Loucy (cell line): ENCODE measurements around the gene TFAM.

Experiments
- EZH2phosphoT487 ChIP-seq: fragments of 200-600 bp; IDR thresholded peaks from 2 replicates; pipeline ENCODE4 v1.6.1; 2018; ENCODE audit warnings: antibody characterized with exemption, mild to moderate bottlenecking, moderate library complexity, borderline replicate concordance
- TF ChIP-seq, protein P1 (sequence below): fragments of 200-600 bp; sonication (generic); conservative IDR thresholded peaks from 2 replicates; pipeline ENCODE4 v1.5.1; 2014; ENCODE audit warnings: mild to moderate bottlenecking, antibody characterized with exemption, low read length

DNA sequence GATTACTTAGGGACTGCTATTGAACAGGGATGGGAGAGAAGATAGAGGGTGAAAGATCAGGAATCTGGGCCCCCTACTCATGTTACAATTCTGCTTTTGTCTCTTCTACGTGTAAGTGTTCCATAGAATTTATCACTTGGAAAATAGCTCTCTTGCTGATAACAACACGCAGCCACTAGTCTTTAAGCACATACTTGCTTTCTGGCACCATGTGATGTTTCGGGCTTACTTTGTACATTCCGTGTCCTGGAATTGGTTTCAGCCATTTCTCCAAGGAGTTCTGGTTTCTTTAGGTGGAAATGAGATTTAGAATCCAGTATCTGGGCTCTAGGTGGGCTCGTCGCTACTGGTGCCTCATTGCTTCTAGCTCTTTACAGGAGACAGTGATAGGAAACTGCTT, 59.7 kb downstream of the TFAM start:
- TF ChIP-seq EZH2phosphoT487: no peak
- TF ChIP-seq, protein P1, sequence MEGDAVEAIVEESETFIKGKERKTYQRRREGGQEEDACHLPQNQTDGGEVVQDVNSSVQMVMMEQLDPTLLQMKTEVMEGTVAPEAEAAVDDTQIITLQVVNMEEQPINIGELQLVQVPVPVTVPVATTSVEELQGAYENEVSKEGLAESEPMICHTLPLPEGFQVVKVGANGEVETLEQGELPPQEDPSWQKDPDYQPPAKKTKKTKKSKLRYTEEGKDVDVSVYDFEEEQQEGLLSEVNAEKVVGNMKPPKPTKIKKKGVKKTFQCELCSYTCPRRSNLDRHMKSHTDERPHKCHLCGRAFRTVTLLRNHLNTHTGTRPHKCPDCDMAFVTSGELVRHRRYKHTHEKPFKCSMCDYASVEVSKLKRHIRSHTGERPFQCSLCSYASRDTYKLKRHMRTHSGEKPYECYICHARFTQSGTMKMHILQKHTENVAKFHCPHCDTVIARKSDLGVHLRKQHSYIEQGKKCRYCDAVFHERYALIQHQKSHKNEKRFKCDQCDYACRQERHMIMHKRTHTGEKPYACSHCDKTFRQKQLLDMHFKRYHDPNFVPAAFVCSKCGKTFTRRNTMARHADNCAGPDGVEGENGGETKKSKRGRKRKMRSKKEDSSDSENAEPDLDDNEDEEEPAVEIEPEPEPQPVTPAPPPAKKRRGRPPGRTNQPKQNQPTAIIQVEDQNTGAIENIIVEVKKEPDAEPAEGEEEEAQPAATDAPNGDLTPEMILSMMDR: no peak
